AG04450 (cell line): ENCODE measurements around the gene DIAPH3. TPM values are rescaled to one million over a fixed set of nuclear protein-coding genes. Genes with fewer than 3 reads are reported as not detected.

Experiments
- CTCF ChIA-PET: fragments of 300-600, 350-600 bp; formaldehyde crosslinking; extraction: SDS; loops from one replicate; lab custom pipeline; 2022; ENCODE audit warnings: antibody characterized with exemption, inconsistent platforms; lab: Charles Lee
- POLR2A ChIA-PET: fragments of 350-600 bp; formaldehyde crosslinking; extraction: SDS; loops from one replicate; lab custom pipeline; 2021; ENCODE audit warnings: antibody characterized with exemption, inconsistent platforms; lab: Yijun Ruan, JAX
- DNase-seq: peaks from one replicate; pipeline ENCODE4 v3.0.0-alpha.2; 2011; ENCODE audit warnings: low read depth, low spot score
- H3K27ac ChIP-seq: one replicate; pipeline ENCODE4 v1.5.1; 2012; ENCODE audit warnings: low read depth, low read length, control low read depth
- H3K27me3 ChIP-seq: one replicate; pipeline ENCODE4 v1.6.0; 2012; ENCODE audit warnings: low read length; ENCODE audit not compliant: control insufficient read depth, insufficient read depth
- H3K4me3 ChIP-seq: 2 replicates; pipeline ENCODE4 v1.5.1; 2011; ENCODE audit warnings: mild to moderate bottlenecking, low read depth, low read length, control low read depth
- H3K9me3 ChIP-seq: 2 replicates; pipeline ENCODE4 v1.5.1; 2012; ENCODE audit warnings: low read length; ENCODE audit not compliant: control insufficient read depth, insufficient read depth
- CTCF ChIP-seq: IDR thresholded peaks from 2 replicates; pipeline ENCODE4 v1.5.1; 2011; ENCODE audit warnings: low read depth, low read length, control low read depth, inconsistent platforms
- polyA plus RNA-seq: library from polyadenylated mRNA; depleted of rRNA; stranded (reverse); fragments of >200 nt; gene quantifications from 2 replicates; pipeline ENCODE4 v1.2.3, GENCODE V29; 2011

Gene DIAPH3
- polyA plus RNA-seq, 1 experiment = 11.7 TPM

- H3K27me3 ChIP-seq = no peaks in the 10 kb centered on the region
- DNase-seq = no peak
- H3K9me3 ChIP-seq = no peaks in the 10 kb centered on the region
- H3K4me3 ChIP-seq = no peak overlapping the region
- ChIA-PET POLR2A (interaction anchor here (0.7 kb wide), 1 partner anchor 568 kb away, joined by 4 read pairs; no protein-coding TSS in a partner anchor), CTCF (interaction anchor here (1.0 kb wide), 1 partner anchor 9 kb away, joined by 4 read pairs; no protein-coding TSS in a partner anchor)
- no peak for TF ChIP-seq CTCF
- no peak overlapping the region for H3K27ac ChIP-seq
Measured at GRCh38 chr13:60026286-60026685, 137.4 kb downstream of the DIAPH3 start.

GRCh38 chr13:60020288-60020687, 143.4 kb downstream of the DIAPH3 start:
- no peak for TF ChIP-seq CTCF
- H3K4me3 ChIP-seq = no peak overlapping the region
- no peak for DNase-seq
- ChIA-PET POLR2A (interaction anchor here (0.6 kb wide), 1 partner anchor 169 kb away, joined by 7 read pairs; no protein-coding TSS in a partner anchor), CTCF (no interaction called here)
- H3K27ac ChIP-seq = no peak overlapping the region
- H3K27me3 ChIP-seq = no peaks in the 10 kb centered on the region
- no peaks in the 10 kb centered on the region for H3K9me3 ChIP-seq

GRCh38 chr13:60019119-60019993, 144.4 kb downstream of the DIAPH3 start:
- ChIA-PET POLR2A (no interaction called here), CTCF (no interaction called here)
- TF ChIP-seq CTCF = no peak
- Histone ChIP-seq H3K27me3 (no peaks in the 10 kb centered on the region), H3K4me3 (no peak overlapping the region; the same call in 1 of the 2 replicates), H3K27ac (no peak overlapping the region), H3K9me3 (no peaks in the 10 kb centered on the region)
- DNase-seq = no peak

GRCh38 chr13:60018536-60018935, 145.2 kb downstream of the DIAPH3 start:
- CTCF ChIA-PET = no interaction called here
- no peak for DNase-seq

More at GRCh38 chr13:60018536-60018935, 145.2 kb downstream of the DIAPH3 start:
- TF ChIP-seq CTCF = no peak
- POLR2A ChIA-PET = no interaction called here
- Histone ChIP-seq H3K27me3 (no peaks in the 10 kb centered on the region), H3K27ac (no peak overlapping the region), H3K9me3 (no peaks in the 10 kb centered on the region), H3K4me3 (no peak overlapping the region)
